Stimulated activated CD4-positive, alpha-beta T cell treated with anti-CD3 and anti-CD28 coated beads, Interleukin-2, amount 100 ng/mL, for 4 hours (primary cell): ENCODE results near the gene IL22RA2.

Experiments used
- DNase-seq: peaks from one replicate; pipeline ENCODE4 v3.0.0-alpha.2; 2020; ENCODE audit warnings: low read depth

IL22RA2 gene

DNA sequence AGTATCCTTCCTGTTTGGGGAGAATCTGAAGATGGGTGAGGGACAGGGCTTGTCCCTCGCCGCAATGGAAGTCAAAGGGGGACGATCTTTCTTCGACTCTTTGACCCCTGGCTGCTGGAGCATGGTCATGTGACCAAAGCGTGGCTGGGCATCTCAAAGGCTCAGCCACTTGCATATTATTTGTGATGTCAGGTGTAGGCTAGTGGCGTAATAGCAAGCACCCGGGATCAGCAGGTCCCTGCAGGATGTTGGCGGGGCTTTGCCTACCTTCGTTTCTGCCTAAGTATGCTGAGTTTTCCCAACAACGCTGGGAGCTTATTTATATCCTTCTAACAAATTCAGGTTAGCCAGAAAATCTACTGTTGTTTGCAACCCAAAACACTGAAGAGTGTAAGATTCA is 78.4 kb downstream of the IL22RA2 start:
- DNase-seq, result no peak

DNA sequence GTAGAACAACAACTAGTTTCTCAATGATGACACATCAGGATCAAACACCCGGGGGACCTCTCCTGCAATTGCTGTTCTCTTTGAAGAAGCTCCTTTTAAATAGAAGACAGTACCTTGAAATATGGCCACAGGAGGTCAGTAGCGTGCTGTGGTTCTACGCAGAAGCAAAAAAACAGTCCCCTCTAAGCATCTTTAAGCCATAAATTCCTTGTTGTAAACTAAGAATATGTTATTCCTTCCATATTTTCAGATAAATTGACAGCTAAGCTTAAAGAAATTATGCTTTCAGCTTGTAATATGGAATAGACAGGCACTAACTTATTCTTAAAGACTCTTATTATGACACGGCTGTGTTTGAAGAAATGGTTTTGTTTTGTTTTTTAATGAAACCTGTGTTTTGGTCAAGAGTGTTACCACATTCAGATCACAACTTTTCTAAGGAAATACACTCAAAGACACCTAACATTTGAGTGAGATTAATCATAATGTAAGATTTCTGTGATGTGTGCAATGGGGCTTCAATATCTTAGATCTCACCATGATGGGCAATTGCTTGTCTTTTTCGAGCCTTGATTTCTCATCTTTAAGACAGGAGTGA is 78.9 kb downstream of the IL22RA2 start:
- DNase-seq, result peak; percentile 36
